IPS-20b (cell line): ENCODE measurements around the gene PRELID1.
A peak's percentile ranks its signal among the peaks of the same experiment; 100 is the strongest.

Experiments
- H3K27ac ChIP-seq: one replicate; pipeline ENCODE4 v1.5.1; 2013; ENCODE audit warnings: low read length
- H3K27me3 ChIP-seq: 2 replicates; pipeline ENCODE4 v1.6.1; 2013; ENCODE audit warnings: mild to moderate bottlenecking, low read length, inconsistent platforms; ENCODE audit not compliant: insufficient read depth
- H3K36me3 ChIP-seq: 2 replicates; pipeline ENCODE4 v1.6.1; 2013; ENCODE audit warnings: low read depth, mild to moderate bottlenecking, inconsistent platforms, low read length, moderate library complexity; ENCODE audit not compliant: insufficient read depth
- H3K4me1 ChIP-seq: 2 replicates; pipeline ENCODE4 v1.6.1; 2013; ENCODE audit warnings: mild to moderate bottlenecking, control low read depth, inconsistent platforms, low read length, moderate library complexity; ENCODE audit not compliant: insufficient read depth
- H3K4me3 ChIP-seq: 2 replicates; pipeline ENCODE4 v1.5.1; 2013; ENCODE audit warnings: mild to moderate bottlenecking, low read length, inconsistent platforms
- H3K9ac ChIP-seq: 2 replicates; pipeline ENCODE4 v1.6.1; 2013; ENCODE audit warnings: low read depth, mild to moderate bottlenecking, inconsistent platforms, low read length, moderate library complexity
- H3K9me3 ChIP-seq: 2 replicates; pipeline ENCODE4 v1.6.1; 2013; ENCODE audit warnings: mild to moderate bottlenecking, low read depth, low read length, inconsistent platforms; ENCODE audit not compliant: insufficient read depth

PRELID1 gene

GRCh38 chr5:177309351-177310191, 6.0 kb downstream of the PRELID1 start:
- no peak overlapping the region for H3K27ac ChIP-seq
- H3K4me1 ChIP-seq = peaks cover 13% of the 10 kb centered on the region
- H3K36me3 ChIP-seq = peaks cover 27% of the 10 kb centered on the region
- H3K27me3 ChIP-seq = no peaks in the 10 kb centered on the region; the same call in 1 of the 2 replicates
- H3K9me3 ChIP-seq = no peaks in the 10 kb centered on the region
- no peak overlapping the region for H3K4me3 ChIP-seq
- H3K9ac ChIP-seq = no peak overlapping the region

GRCh38 chr5:177310332-177310731, 6.7 kb downstream of the PRELID1 start:
- no peak overlapping the region for H3K9ac ChIP-seq
- H3K27me3 ChIP-seq = no peaks in the 10 kb centered on the region; the same call in 1 of the 2 replicates
- H3K27ac ChIP-seq = no peak overlapping the region
- no peak overlapping the region for H3K4me3 ChIP-seq
- no peaks in the 10 kb centered on the region for H3K9me3 ChIP-seq
- peaks cover 9% of the 10 kb centered on the region; the same call in 1 of the 2 replicates for H3K4me1 ChIP-seq
- peaks cover 20% of the 10 kb centered on the region for H3K36me3 ChIP-seq

GRCh38 chr5:177310757-177311391, 7.3 kb downstream of the PRELID1 start:
- no peaks in the 10 kb centered on the region; the same call in 1 of the 2 replicates for H3K27me3 ChIP-seq
- peaks cover 14% of the 10 kb centered on the region for H3K36me3 ChIP-seq
- H3K4me3 ChIP-seq = peak overlapping the region; percentile 76; the same call in 1 of the 2 replicates
- peaks cover 9% of the 10 kb centered on the region; the same call in 1 of the 2 replicates for H3K4me1 ChIP-seq
- no peak overlapping the region for H3K9ac ChIP-seq
- no peaks in the 10 kb centered on the region for H3K9me3 ChIP-seq
- H3K27ac ChIP-seq = no peak overlapping the region

- Histone ChIP-seq H3K27me3 (no peaks in the 10 kb centered on the region; the same call in 1 of the 2 replicates), H3K9ac (peak overlapping the region; percentile 82), H3K9me3 (no peaks in the 10 kb centered on the region), H3K36me3 (peaks cover 10% of the 10 kb centered on the region), H3K4me3 (peak overlapping the region; percentile 76), H3K4me1 (peaks cover 9% of the 10 kb centered on the region; the same call in 1 of the 2 replicates), H3K27ac (no peak overlapping the region)
Measured at GRCh38 chr5:177311392-177311722, 7.8 kb downstream of the PRELID1 start.

- Histone ChIP-seq H3K36me3 (peaks cover 3% of the 10 kb centered on the region), H3K4me1 (peaks cover 9% of the 10 kb centered on the region; the same call in 1 of the 2 replicates), H3K9me3 (no peaks in the 10 kb centered on the region), H3K4me3 (peak within 1 kb of the TSS; percentile 76), H3K9ac (peak within 1 kb of the TSS; percentile 82), H3K27me3 (no peaks in the 10 kb centered on the region; the same call in 1 of the 2 replicates), H3K27ac (peak within 1 kb of the TSS; percentile 30)
Measured at GRCh38 chr5:177311723-177312648, 8.4 kb downstream of the PRELID1 start, which contains the start of gene MXD3. MXD3 (minus strand) TSS chr5:177311898; CDS start chr5:177311830, 68 bp downstream.

- Histone ChIP-seq H3K4me1 (peaks cover 9% of the 10 kb centered on the region; the same call in 1 of the 2 replicates), H3K9me3 (no peaks in the 10 kb centered on the region), H3K27me3 (no peaks in the 10 kb centered on the region; the same call in 1 of the 2 replicates), H3K9ac (peak overlapping the region; percentile 76; the same call in 1 of the 2 replicates), H3K36me3 (no peaks in the 10 kb centered on the region), H3K4me3 (peak overlapping the region; percentile 76), H3K27ac (no peak overlapping the region)
Measured at GRCh38 chr5:177312649-177313181, 9.1 kb downstream of the PRELID1 start.

DNA sequence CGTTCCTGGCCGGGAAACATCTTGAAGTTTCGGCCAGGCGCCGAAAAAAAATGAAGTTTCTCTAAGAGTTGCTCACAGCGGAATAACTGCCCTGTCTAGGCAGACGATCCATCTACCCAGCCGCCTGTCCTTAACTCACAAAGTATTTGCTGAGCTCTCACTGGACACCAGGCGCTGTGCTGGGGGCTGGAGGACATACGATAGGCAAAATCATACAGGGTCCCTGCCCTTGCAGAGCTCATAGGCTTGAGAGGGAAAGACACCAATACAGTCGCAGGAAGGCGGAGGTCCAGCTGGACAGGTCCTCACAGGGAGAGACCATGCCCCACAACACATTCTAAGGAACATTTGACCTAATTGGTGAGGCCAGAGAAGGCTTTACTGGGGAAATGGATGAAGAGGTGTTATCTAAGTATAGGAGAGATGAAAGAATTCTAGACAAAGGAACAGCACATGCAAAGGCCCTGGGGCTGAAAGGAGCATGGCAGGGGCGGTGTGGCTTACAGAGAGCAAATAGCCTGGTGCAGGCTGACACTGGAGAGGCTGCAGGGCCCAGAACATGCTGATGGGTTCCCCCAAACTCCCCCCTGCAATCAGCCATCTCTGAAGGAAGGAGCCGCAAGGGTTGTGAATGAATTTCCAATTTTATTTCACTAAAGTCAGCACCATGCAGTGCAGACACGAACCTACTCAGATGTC, 10.1 kb downstream of the PRELID1 start:
- H3K27me3 ChIP-seq = no peaks in the 10 kb centered on the region; the same call in 1 of the 2 replicates
- no peaks in the 10 kb centered on the region for H3K9me3 ChIP-seq
- H3K36me3 ChIP-seq = no peaks in the 10 kb centered on the region
- H3K27ac ChIP-seq = no peak overlapping the region
- H3K4me1 ChIP-seq = peaks cover 9% of the 10 kb centered on the region; the same call in 1 of the 2 replicates
- H3K9ac ChIP-seq = no peak overlapping the region
- no peak overlapping the region for H3K4me3 ChIP-seq

DNA sequence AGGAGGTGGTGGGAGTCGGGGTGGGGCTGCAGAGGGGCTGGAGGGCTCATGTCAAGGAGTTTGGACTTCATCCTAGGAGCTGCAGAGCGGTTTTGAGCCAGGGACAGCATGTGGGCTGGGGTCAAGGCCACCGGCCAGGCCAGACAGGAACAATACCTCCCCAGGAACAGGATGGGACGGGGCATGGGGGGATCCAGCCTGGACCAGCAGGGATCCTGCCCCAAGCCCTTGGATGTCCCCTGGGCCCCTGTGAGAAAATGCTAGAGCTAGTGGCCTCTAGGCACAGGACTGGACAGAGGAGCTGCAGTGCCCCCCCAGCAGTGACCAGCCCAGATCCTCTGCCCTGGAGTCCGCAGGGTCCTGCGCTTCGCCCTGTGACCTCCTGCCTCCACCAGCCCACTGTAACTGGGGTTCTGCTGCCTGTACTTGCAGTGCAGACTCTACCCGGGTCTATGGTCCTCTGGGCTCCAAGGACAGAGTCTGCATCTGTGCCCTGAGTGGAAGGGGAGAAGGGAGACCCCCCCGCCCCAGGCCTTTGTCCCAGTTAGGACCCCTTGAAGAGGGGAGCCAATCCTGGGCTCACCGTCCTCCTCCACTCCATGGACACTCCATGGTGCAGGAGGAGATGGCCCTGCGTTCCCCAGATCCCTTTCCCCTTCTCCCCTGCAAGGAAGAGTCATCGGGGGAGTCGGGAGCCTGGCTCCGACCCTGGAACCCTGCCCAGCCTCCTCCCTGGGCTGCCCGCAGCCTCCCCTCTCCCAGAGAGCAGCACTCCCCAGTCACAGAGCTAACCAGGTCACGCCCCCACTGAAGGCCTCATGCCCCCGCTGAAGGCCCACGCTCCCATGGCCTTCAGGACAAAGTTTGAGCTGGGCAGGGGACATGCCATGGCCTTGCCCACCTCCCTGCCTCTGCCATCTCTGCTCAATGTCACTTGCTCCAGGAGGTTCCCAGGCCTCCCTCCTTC, 11.1 kb downstream of the PRELID1 start:
- Histone ChIP-seq H3K4me3 (no peak overlapping the region), H3K9ac (no peak overlapping the region), H3K27ac (no peak overlapping the region), H3K27me3 (no peaks in the 10 kb centered on the region; the same call in 1 of the 2 replicates), H3K4me1 (peaks cover 9% of the 10 kb centered on the region; the same call in 1 of the 2 replicates), H3K36me3 (no peaks in the 10 kb centered on the region), H3K9me3 (no peaks in the 10 kb centered on the region)

GRCh38 chr5:177315411-177315810, 11.8 kb downstream of the PRELID1 start:
- Histone ChIP-seq H3K9me3 (no peaks in the 10 kb centered on the region), H3K36me3 (no peaks in the 10 kb centered on the region), H3K27ac (no peak overlapping the region), H3K4me3 (no peak overlapping the region), H3K4me1 (peaks cover 5% of the 10 kb centered on the region; the same call in 1 of the 2 replicates), H3K9ac (no peak overlapping the region), H3K27me3 (no peaks in the 10 kb centered on the region; the same call in 1 of the 2 replicates)

DNA sequence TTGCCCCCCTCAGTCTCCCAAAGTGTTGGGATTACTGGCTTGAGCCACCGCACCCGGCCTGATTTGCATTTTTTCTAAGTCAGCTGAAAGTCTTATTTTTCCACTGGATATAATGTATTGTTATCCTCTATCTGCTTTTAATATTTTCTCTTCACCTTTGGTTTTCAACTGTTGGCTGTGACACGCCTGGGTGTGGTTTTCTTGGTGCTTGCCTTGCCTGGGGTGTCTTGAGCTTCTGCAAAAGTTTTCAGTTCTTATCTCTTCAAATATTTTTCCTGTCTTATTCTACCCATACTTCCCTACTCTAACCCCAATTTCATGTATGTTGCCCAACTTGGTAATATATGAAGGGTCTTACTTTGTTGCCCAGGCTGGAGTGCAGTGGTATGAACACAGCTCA, 12.4 kb downstream of the PRELID1 start:
- H3K9ac ChIP-seq = no peak overlapping the region
- H3K27ac ChIP-seq = no peak overlapping the region
- no peaks in the 10 kb centered on the region for H3K9me3 ChIP-seq
- H3K4me1 ChIP-seq = peaks cover under 1% of the 10 kb centered on the region; the same call in 1 of the 2 replicates
- H3K4me3 ChIP-seq = no peak overlapping the region
- H3K27me3 ChIP-seq = no peaks in the 10 kb centered on the region
- H3K36me3 ChIP-seq = no peaks in the 10 kb centered on the region
